Spleen (tissue), 11 donors: ENCODE results near the gene IDE. TPM values are rescaled to one million over a fixed set of nuclear protein-coding genes. Genes with fewer than 3 reads are reported as not detected.
"Not testable (repeated sequence)": the region's sequence is repeated elsewhere in the genome, so short reads cannot be mapped to it uniquely, and the experiment has no call there.

Experiments used
- DNase-seq: peaks from one replicate; pipeline ENCODE4 v3.0.0-alpha.2; 2020
- H3K27ac ChIP-seq, 8 donors: fragments of 200-600 bp; sonication (generic) in 7 of 8; 1 replicate in 4 of 8; 2 replicates in 4 of 8; pipeline versions ENCODE4 v1.5.0 to v1.8.0; 2016 to 2021; ENCODE audit warnings: inconsistent platforms in 4 of 8, mild to moderate bottlenecking in 4 of 8, moderate library complexity in 1 of 8
- H3K27me3 ChIP-seq, 7 donors: fragments of 200-600 bp; sonication (generic) in 6 of 7; replicated peaks in 1 of 7; 1 replicate in 4 of 7; 2 replicates in 3 of 7; pipeline versions ENCODE4 v1.5.0 to v1.8.0; 2016 to 2021; ENCODE audit warnings: inconsistent platforms in 3 of 7, mild to moderate bottlenecking in 1 of 7
- H3K36me3 ChIP-seq, 6 donors: fragments of 200-600 bp; sonication (generic) in 5 of 6; 1 replicate in 4 of 6; 2 replicates in 2 of 6; pipeline versions ENCODE4 v1.5.0 to v1.8.0; 2016 to 2021; ENCODE audit warnings: inconsistent platforms in 2 of 6
- H3K4me1 ChIP-seq, 6 donors: fragments of 200-600 bp; sonication (generic) in 5 of 6; 1 replicate in 3 of 6; 2 replicates in 3 of 6; pipeline versions ENCODE4 v1.5.0 to v1.8.0; 2016 to 2021; ENCODE audit warnings: inconsistent platforms in 3 of 6
- H3K4me3 ChIP-seq, 8 donors: fragments of 200-600 bp; sonication (generic) in 7 of 8; 1 replicate in 4 of 8; 2 replicates in 4 of 8; pipeline versions ENCODE4 v1.5.0 to v1.8.0; 2016 to 2021; ENCODE audit warnings: inconsistent platforms in 4 of 8, mild to moderate bottlenecking in 4 of 8, moderate library complexity in 2 of 8
- H3K9me3 ChIP-seq, 8 donors: fragments of 200-600 bp; sonication (generic) in 7 of 8; 1 replicate in 4 of 8; 2 replicates in 4 of 8; pipeline versions ENCODE4 v1.5.0 to v1.8.0; 2016 to 2021; ENCODE audit warnings: inconsistent platforms in 4 of 8
- POLR2A ChIP-seq, 3 donors: fragments of 450-650 bp; IDR thresholded peaks; one replicate each; pipeline ENCODE4 v1.5.1; 2017; ENCODE audit warnings: antibody characterized with exemption in 3 of 3, mild to moderate bottlenecking in 1 of 3
- POLR2AphosphoS5 ChIP-seq, 3 donors: sonication (generic); formaldehyde crosslinking; IDR thresholded peaks; one replicate each; pipeline ENCODE4 v1.5.1; 2017; ENCODE audit warnings: antibody characterized with exemption in 3 of 3
- WGBS, 5 donors: extraction: QIAGEN DNeasy Blood & Tissue Kit in 3 of 5; methylation state at CpG; one replicate each; pipeline versions ENCODE4 v1.1.5 to v1.1.7; 2013 to 2018; 5-methylcytosine and 5-hydroxymethylcytosine counted together
- intact Hi-C: fragments of 100-400 bp; cut with DNase I; formaldehyde crosslinking; loops from one replicate; pipeline ENCODE4 v1.15.0; 2023; ENCODE audit warnings: low total_unique reads
- polyA plus RNA-seq, 3 donors: library from polyadenylated mRNA; stranded (reverse); fragments of 200-250 nt; gene quantifications; one replicate each; pipeline ENCODE4 v1.2.1, GENCODE V29; 2013
- total RNA-seq, 7 donors: library from RNA; depleted of rRNA in 3 of 7; stranded (reverse); fragments of >200 nt in 3 of 7; fragmentation: NEBNext Ultra II Directional in 4 of 7; extraction: Animal tissue kit (Norgen Biotek cat#: 25700) in 4 of 7; gene quantifications; one replicate each; pipeline versions ENCODE4 v1.1.0 to v1.2.1, GENCODE V29; 2016 to 2021
- TF ChIP-seq, protein P1 (sequence below), 11 experiments: fragments of 200-600 bp in 7 of 11; fragments of 450-650 bp in 4 of 11; sonication (generic) in 4 of 11; IDR thresholded peaks in 8 of 11; conservative IDR thresholded peaks in 3 of 11; 1 replicate in 7 of 11; 2 replicates in 4 of 11; pipeline versions ENCODE4 v1.4.0 to v1.8.0; 2016 to 2021; ENCODE audit warnings: antibody characterized with exemption in 11 of 11, inconsistent platforms in 4 of 11, mild to moderate bottlenecking in 1 of 11
- donor health status: healthy with polysubstance abuse.
- donor health status: DM: no; HTN: no; CAD: no; lungs with moderate emphysema.
- donor health status: DM: no; HTN: no; CAD: no.
- donor health status: Bipolar disorder and iron deficiency.
- donor health status: healthy.
- donor health status: DM: no; HTN: no; CAD: no.
- donor health status: DM: yes; HTN: yes; CAD: no.

The IDE gene
- total and polyA plus RNA-seq, 10 donors: 4.4 to 35.2 (median 29.9) TPM

DNA sequence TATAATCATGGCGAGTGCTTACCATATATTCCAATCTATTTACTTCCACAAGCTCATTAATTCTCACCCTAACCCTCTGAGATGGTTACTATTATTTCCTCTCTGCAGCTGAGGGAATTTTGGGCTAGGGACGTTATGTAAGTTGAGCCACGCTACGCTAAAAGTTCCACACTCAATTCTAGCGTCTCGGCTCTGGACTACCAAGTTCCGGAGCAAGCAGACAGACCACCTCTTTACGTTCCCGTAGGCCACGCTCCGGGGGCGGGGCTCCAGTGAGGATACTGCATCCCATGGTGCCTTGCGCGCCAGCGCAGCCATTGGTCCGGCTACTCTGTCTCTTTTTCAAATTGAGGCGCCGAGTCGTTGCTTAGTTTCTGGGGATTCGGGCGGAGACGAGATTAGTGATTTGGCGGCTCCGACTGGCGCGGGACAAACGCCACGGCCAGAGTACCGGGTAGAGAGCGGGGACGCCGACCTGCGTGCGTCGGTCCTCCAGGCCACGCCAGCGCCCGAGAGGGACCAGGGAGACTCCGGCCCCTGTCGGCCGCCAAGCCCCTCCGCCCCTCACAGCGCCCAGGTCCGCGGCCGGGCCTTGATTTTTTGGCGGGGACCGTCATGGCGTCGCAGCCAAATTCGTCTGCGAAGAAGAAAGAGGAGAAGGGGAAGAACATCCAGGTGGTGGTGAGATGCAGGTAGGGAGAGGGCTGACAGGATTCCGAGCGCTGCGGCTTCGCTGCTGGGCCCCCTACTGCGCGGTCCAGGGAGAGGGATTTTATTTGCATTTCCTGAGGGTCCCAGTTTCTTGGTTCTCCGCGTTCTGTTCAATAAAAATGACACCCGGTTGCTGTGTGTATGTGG, 19.1 kb upstream of the IDE start, which contains the start of gene KIF11:
KIF11 (plus strand) TSS at position 370 of the 858 bp plus-strand sequence; CDS start at position 616, 246 bp downstream.
- Histone ChIP-seq H3K36me3 (no peaks in the 10 kb centered on the region), H3K27ac (peak within 1 kb of the TSS; percentile 93 to 98 (median 96)), H3K4me3 (peak within 1 kb of the TSS; percentile 46 to 98 (median 84)), H3K9me3 (no peaks in the 10 kb centered on the region), H3K27me3 (no peaks in the 10 kb centered on the region), H3K4me1 (peaks cover 6 to 54% (median 32%) of the 10 kb centered on the region in 6 donors)
- DNase-seq: peak; percentile 99
- WGBS, 5 donors: 0 to 1% (median 0%) methylated on average over 36 to 61 of the region's 61 CpGs
- TF ChIP-seq POLR2A (IDR thresholded peaks at IDR 0.05) (peak in 2 of 3 donors; percentile 88 to 96), POLR2AphosphoS5 (IDR thresholded peaks at IDR 0.05) (peak; percentile 91 to 99 (median 98))
- TF ChIP-seq, protein P1, sequence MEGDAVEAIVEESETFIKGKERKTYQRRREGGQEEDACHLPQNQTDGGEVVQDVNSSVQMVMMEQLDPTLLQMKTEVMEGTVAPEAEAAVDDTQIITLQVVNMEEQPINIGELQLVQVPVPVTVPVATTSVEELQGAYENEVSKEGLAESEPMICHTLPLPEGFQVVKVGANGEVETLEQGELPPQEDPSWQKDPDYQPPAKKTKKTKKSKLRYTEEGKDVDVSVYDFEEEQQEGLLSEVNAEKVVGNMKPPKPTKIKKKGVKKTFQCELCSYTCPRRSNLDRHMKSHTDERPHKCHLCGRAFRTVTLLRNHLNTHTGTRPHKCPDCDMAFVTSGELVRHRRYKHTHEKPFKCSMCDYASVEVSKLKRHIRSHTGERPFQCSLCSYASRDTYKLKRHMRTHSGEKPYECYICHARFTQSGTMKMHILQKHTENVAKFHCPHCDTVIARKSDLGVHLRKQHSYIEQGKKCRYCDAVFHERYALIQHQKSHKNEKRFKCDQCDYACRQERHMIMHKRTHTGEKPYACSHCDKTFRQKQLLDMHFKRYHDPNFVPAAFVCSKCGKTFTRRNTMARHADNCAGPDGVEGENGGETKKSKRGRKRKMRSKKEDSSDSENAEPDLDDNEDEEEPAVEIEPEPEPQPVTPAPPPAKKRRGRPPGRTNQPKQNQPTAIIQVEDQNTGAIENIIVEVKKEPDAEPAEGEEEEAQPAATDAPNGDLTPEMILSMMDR (IDR thresholded peaks at IDR 0.05 in 8 of 11, conservative IDR thresholded peaks at IDR 0.05 in 3 of 11): no peak
- intact Hi-C loops: loop anchor here (10.0 kb wide), 1 partner anchor 92 kb away; the partner anchor contains the start of gene HHEX

DNA sequence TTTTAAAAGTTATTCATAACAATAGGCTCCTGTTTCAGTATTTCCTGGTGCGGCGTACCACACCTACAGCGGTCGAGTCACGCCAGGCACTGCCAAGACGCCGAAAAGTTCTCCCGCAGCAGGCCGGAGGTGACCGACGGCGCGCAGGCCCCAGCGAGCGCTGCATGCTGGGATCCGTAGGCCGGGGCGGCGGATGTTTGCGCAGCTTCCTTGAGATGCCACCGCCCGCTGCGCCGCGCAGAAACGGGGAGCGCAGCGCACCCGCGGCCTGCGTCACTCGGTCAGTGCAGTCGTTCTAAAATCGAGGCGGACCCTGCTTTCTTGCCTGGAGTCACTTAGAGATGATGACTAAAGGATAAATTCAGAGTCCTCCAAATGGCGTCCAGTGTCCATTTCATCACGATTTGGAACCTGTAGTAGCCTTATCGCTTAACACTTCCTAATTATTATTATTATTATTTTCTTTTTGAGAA, 17.7 kb upstream of the IDE start:
- Histone ChIP-seq H3K4me3 (peak overlapping the region; percentile 46 to 98 (median 84)), H3K4me1 (peaks cover 6 to 54% (median 32%) of the 10 kb centered on the region in 6 donors), H3K27ac (peak overlapping the region; percentile 93 to 98 (median 96)), H3K36me3 (no peaks in the 10 kb centered on the region), H3K9me3 (no peaks in the 10 kb centered on the region), H3K27me3 (no peaks in the 10 kb centered on the region)
- TF ChIP-seq POLR2AphosphoS5 (IDR thresholded peaks at IDR 0.05): peak; percentile 97 to 99 (median 98)
- TF ChIP-seq, protein P1 (IDR thresholded peaks at IDR 0.05 in 8 of 11, conservative IDR thresholded peaks at IDR 0.05 in 3 of 11): peak in 5 of 11 experiments; percentile 9 to 52 (median 39)
- TF ChIP-seq POLR2A (IDR thresholded peaks at IDR 0.05): peak in 2 of 3 donors; percentile 9 to 80
- intact Hi-C loops: loop anchor here (10.0 kb wide), 1 partner anchor 93 kb away; the partner anchor contains the start of gene HHEX
- DNase-seq: peak; percentile 99
- 0 to 1% (median 1%) methylated on average over 38 of the region's 38 CpGs for WGBS, 5 donors

DNA sequence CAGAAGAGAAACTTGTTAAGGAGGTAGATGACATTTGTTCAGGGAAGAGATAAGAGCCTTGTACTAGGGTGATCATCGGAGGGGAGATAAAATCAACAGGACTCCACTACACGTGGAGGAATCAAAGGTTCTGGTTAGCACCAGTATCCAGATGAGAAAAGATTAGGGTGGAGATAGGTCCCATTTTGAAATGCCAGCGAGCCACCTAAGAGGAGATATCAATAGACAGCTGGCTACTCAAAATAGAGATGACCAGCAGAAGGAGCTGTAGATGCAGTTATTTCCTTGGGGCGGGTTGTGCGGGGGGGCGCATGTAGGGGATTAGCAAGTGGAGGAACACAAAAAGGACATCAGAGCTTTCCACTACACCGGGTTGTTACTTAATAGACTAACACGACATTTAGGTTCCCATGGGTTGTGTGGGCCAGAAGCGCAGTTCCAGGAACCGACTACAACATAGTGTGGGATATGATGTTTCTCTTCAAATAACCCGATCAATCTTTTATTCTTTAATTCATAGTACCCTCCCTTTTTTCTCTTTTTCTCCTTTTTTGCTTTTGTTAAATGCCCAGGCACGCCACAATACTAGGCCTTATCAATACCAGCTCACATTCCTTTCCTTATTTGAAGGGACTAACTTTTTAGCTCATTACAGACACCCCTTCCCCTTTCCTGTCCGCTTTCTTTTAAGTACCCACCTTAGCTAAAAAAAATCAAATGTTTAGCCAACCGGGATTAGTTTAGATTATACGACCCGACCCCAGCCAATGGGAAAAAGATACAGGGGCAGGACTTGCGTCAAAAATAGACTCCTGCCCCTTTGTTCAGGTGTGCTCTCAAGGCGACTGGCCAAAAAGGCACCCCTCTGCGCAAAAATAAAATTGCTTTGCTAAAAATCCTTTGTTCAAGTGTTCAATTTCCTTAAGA, 17.0 kb upstream of the IDE start:
- H3K4me1 ChIP-seq: peaks cover 6 to 52% (median 32%) of the 10 kb centered on the region in 6 donors
- no peaks in the 10 kb centered on the region for H3K36me3 ChIP-seq
- intact Hi-C loops: loop anchor here (10.0 kb wide), 1 partner anchor 94 kb away; the partner anchor contains the start of gene HHEX
- no peaks in the 10 kb centered on the region for H3K27me3 ChIP-seq
- no peaks in the 10 kb centered on the region for H3K9me3 ChIP-seq
- WGBS, 5 donors: 43 to 48% (median 47%) methylated on average over 19 of the region's 19 CpGs
- H3K4me3 ChIP-seq: peak overlapping the region; percentile 23 to 98 (median 84)
- H3K27ac ChIP-seq: peak overlapping the region; percentile 93 to 98 (median 96)
- peak; percentile 83 for DNase-seq
- TF ChIP-seq, protein P1 (IDR thresholded peaks at IDR 0.05 in 8 of 11, conservative IDR thresholded peaks at IDR 0.05 in 3 of 11): peak in 3 of 11 experiments; percentile 9 to 36 (median 27)
- TF ChIP-seq POLR2AphosphoS5 (IDR thresholded peaks at IDR 0.05): no peak

DNA sequence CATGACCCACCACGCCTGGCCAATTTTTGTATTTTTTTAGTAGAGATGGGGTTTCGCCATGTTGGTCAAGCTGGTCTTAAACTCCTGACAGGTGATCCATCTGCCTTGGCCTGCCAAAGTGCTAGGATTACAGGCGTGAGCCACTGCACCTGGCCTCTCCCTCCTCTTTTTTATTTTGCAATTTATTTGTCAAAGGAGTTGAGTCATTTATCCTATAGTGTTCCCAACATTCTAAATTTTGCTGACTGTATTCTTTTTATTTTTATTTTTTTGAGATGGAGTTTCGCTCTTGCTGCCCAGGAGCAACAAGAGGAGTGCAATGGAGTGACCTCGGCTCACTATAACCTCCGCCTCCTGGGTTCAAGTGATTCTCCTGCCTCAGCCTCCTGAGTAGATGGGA, 8.5 kb upstream of the IDE start:
- DNase-seq, H3K36me3 ChIP-seq, H3K9me3 ChIP-seq, H3K4me1 ChIP-seq, intact Hi-C loops, H3K27me3 ChIP-seq, H3K27ac ChIP-seq, H3K4me3 ChIP-seq: not testable (repeated sequence)
- WGBS, 5 donors: 92 to 97% (median 92%) methylated on average over 6 of the region's 6 CpGs
